CD4-positive, alpha-beta T cell treated with Interleukin-10 for 1 hour (primary cell): Measurements from ENCODE around the gene KCNF1.
"Not testable (repeated sequence)": the region's sequence is repeated elsewhere in the genome, so short reads cannot be mapped to it uniquely, and the experiment has no call there.

Source experiments
- DNase-seq: peaks from one replicate; pipeline ENCODE4 v3.0.0-alpha.2; 2020

The KCNF1 gene

DNA sequence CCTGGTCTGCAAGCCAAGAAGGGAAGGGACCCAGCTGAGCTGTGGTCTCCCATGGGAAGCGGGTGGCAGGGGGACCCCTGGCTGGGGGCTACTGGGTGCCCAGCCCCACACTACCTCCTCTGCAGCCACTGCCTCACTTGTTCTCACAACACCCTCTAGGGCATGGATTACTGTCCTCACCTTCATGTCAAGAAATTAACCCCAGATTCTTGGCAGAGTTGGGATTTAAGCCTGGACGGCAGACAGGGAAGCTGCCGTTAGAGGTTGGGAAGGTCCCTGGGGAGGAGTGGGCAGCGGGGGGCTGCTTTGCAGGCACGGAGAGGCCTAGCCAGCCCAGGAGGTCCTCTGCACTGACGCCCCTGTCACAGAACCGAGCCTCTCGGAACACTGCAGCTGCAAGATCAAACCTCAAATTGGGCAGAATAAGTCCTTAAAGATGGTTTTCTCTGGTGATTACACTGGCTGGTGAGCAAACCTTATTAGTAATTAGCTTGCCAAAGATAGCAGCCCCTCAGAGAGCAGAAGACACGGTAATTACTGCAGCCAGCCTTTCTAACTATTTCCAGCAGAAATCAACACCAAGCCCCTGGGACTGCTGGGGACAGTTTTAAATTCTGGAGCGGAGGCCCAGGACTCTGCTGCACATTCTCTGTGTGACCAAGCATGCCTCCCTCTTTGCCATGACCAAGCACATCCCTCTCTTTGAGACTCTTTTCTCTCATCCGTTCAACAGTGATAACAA, 35.9 kb downstream of the KCNF1 start:
- no peak for DNase-seq

DNA sequence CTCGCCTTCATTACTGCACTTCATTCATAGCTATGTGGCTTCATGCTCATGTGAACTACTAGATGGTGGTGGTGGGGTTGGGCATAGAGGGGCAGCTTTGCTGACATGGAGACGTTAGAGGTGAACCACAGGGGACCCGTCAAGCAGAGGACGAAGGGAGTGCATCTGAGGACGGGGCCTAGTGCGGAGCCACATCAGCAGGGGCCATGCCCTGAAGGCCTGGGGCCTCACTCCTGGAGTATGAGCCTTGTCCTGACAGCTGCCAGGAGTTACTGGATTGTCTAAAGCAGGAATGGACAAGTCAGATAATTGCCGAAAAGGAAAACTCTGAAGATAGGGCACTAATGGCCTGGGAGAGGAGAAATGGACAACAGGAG, 36.4 kb downstream of the KCNF1 start:
- no peak for DNase-seq

DNA sequence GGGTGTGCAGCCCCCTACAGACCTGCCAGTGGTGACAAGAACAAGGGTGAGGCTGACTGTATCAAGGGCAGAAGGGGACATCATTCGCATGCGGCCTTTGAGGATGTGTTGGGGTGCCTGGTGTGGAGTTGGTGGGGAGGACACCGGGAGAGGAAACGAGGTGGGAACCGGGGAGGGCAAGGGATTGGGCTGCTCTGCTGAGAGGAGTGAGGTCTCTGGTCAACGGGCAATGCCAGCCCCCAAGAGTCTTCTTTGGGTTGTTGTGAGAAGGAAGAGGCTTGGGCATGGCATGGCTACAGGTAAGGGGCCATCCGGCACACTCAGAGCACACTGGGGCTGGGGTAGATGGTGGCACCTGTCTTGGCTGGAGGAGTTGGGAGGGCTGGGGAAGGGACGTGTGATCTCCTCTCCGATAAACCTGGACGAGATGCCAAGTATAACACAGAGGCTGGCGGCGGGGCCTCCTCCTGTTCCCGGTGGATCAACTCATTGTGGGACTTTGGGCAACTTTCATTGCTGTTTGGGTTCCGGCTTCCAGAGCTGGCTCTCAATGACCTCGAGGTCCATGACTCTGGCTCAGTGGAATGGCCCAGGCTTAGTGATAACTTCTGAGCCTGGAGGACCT, 37.0 kb downstream of the KCNF1 start:
- no peak for DNase-seq

DNA sequence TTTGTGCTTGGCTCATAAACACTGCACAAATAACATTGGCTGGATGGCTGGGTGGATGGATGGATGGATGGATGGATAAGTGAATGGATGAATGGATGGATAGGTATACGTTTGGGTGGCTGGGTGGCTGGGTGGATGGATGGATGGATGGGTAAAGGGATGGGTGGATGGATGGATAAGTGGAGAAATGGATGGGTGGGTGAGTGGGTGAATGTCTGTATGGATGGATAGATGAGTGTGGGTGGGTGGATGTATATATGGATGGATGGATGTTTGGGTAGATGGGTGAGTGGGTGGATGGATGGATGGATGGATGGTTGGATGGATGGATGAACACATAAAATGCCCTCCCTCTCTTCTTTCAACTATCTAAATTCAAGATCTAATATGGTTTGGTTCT, 38.1 kb downstream of the KCNF1 start:
- no peak for DNase-seq

DNA sequence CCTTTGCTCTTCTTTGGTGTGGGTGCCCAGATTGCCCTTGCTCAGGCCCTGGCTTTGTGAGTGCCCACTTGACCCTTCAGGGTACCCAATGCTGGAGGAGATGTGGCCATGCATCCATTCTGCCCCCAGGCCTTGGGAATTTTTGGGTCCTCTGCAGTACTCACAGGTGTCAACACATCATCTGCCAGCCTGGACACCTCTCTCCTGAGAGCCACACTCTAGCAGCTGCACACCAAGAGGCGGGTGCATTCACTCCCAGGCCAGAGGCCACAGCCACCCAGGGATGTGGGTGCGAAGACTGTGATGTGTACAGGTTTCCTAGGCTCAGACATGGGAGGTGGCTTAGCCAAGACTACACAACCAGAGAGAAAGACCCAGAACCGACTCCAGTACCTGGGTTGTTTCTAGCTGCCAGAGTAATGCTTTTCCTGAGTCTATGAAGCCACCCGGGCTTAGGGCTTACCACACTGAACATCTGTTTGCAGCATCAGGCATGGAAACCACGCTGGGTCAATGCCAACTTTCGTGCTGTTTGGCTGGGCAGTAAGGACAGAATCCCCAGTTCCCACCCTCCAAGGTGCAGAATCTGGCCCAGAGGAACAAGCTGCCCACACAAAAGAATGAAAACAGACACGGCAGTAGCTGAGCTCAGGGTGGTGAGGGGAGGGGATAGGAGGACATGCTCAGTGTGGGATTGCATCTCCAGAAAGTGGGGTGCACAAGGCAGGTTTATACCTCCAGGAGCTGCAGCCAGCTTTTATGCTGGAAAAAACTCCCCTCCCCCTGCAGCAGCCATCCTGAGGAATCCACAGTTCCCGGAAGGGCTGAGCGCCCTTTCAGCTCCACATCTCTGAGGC, 40.1 kb downstream of the KCNF1 start:
- no peak for DNase-seq

DNA sequence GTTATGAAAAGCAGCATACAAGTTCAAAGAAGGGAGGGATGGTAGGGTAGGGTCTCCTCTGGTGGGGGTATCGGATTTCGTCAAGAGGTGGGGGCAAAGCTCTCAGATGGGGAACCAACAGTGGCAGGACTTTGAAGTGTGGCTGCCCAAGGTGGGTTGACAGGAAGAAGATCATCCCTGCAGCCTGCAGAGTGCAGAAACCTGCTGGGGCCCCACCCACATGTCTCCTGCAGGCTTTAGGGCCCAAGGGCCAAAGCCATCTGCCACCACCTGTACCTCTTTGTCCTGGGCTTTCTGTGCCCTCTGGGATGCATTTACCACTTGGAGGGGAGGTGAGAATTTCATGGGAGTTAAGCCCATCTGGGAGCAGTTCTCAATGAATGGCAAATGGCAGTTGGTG, 42.7 kb downstream of the KCNF1 start:
- DNase-seq: no peak

DNA sequence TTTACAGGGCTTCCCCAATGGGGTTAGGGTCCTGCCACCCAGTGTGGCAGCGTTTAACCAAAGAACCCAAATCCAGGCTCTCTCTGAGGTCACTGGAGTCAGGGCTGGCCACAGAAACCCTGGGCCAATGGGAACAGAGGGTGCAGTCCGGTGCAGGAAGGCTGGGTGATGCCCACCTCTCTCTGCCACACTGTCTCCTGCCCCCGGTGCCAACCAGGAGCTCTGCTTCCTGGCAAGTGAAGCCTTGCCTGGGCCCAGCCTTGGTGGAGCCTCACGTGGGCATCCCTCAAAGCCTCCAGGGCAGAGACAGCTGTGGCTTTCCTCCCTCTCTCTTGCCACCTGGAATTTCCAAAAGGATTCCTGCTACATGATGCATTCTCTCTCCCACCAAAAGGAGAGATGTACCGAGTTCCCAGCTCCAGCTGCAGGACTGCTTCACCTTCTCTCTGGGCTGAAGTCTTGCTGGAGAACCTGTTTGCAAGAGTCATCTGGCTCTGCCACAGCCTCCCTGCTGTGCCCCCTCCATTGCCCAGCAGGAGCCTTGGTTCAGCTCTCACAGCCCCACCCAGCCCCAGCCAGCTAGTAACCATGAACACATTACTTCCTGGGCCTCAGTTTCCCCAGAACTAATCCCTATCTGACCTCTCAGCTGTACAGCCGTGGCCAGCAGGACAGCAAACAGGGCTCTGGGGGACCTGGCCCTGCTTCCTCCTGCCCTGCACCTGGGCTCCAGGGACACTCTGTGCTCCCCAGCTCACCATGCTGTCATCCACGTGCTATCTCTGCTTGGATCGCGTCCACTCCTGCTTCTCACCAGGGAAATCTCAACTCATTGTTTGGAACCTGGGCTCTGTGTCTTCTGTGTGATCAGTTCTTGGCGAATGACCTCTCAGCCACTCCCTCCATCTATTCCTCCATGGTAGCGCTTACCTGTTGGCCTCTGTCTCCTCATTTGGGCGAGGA, 43.4 kb downstream of the KCNF1 start:
- no peak for DNase-seq

DNA sequence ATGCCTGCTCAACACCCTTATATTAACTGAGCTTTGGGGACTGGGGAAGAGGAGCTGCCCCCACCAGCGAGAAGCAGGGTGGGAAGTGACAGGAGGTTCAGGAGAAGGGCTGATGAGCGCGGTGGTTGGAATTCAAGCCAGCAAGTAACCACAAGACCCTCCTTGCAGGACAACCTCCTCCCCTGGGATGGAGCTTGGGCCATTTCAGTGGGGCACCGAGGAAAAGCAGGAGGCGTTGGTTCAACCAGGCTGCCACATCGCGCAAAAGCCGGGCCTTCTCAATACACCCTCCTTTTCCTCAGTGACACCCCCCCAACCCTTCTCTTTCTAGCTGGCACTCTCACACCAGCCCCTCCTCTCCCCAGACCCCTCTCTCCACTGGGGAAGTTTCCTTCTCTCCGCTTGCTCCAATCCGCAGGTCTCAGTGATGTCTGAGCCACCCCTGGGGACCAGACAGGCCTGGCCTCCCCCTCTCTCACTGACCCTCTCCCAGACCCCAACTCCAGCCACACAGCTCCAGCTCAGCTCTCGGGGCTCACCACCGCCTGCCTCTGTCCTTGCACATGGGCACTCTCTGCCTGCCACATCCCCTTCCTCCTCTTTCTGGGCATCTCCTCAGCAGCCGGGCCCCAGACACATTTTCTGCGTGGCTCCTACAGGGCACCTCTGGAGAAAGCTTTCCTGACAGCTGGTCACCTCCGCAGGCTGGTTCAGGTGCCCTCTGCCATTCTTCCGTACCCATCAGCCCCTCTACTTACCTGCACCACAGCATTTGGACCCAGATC, 44.5 kb downstream of the KCNF1 start:
- no peak for DNase-seq

DNA sequence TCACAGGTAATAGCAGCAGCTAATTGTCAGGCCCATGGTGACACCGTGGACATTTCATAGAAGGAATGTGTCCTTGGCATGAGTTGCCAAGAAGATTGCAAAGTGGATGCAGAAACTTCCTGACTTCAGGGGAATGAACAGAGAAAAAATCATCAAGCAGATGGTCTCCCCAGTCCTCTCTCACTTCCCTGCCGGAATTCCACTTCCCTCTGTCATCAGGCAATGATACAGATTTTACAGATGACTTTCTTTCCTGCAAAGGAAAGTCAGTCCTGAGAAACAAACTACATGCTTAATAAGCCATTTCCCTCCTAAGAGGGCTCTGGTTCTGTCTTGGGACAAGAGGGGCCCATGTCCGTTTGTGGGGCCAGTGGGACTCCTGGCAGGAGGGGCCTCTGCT, 45.7 kb downstream of the KCNF1 start:
- DNase-seq: no peak

DNA sequence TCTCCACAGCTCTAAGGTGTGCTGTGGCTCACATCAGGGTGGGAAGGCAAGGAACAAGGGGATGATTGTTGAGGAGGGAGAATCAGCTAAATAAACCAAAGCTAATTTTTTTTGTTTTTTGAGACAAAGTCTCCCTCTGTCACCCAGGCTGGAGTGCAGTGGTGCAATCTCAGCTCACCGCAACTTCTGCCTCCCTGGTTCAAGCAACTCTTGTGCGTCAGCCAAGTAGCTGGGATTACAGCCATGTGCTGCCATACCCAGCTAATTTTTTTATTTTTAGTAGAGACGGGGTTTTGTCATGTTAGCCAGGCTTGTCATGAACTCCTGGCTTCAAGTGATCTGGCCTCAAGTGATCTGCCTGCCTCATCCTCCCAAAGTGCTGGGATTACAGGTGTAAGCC, 46.7 kb downstream of the KCNF1 start:
- DNase-seq: not testable (repeated sequence)

DNA sequence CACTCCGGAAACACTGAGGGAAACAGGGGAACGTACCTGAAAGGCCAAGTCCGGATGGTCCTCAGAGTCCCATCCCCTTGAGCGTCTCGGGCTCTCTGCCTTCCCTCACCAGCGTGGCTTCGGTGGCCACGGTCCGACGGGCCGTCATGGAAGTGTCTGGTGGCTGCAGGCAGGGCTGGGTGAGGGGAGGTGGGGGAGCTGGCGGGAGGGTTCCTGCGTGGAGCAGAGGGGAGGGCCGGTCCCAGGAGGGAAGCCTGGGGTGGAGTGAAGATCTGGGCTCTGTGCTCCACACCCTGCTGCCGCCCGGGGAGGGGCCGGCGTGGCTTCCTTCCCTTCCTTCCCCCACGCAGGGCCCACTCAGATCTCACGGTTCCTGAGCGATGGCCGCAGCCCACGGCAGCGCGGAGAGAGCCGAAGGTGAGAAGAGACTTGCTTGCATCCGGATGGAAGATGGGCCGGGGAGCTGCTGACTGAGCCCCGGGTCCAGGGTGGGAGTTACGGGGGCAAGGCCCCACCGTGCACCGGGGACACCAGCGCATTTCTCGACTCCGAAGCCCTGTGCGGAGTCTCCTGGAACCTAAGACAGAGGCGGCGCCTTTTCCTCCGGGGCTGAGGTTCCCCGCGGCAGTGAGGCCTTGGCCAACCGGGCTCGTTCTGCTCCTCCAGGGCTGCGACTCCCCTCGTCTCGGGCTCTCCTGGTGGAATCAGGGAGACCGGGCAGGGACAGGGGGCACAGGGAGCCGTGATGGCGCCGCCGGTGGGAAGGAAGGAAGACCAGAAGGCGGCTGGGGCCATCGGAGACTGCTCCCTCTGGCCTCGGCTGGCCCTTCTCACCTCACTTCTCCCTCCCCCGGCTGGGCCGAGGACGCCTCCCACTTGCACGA, 49.1 kb downstream of the KCNF1 start:
- no peak for DNase-seq

DNA sequence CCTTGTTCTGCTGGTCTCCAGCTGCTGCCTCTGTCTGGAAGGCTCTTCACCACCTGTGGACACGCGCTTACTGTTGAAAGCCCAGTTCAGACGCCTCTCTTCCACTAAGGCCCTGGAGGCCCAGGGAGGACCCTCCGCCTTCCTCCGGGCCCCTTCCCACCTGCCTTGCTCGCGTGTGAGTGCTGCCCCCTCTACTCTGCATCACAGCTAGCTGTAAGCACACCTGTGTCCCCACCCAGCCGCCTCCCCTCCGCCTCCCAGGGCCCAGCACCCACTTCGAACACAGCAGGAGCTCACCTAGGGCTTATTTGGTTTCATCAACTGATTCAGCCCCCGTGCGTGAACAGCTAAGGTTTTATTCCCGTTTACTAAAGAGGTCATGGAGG, 49.7 kb downstream of the KCNF1 start:
- no peak for DNase-seq

DNA sequence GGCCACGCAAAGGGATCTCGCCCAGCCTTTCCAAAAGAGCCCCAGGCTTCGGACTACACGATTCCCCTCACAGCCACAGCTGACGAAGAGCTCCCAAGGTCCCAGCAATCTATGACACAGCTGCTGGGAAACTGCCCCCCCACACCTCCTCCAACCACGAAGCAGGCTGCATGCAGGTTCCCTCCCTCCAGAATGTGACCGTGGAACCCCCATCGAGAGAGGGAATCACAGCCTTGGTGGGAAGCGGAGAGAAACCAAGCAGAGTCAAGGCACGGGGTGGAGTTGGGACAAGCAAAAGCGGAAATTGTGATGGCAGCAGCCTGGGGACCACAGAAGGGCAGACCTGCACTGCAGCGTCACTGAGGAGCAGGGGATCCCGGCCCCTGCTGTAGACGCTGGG, 50.3 kb downstream of the KCNF1 start:
- no peak for DNase-seq

DNA sequence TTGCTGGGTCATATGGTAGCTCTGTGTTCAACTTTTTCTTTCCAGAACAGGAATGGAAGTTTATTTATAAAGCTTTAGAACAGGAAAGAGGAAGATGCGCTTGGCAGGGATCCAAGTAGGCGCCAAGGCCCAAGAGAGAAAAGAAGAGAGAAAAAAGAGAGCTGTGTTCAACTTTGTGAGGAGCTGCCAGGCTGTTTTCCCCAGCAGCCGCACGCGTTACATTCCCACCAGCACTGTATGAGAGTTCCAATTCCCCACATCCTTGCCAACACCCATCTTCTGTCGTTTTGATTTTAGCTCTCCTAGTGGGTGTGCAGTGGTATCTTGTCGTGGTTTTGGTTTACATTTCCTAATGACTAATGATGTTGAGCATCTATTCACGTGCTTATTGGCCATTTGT, 51.4 kb downstream of the KCNF1 start:
- DNase-seq: no peak
